Endothelial cell of umbilical vein (primary cell): ENCODE data around the gene MACROD2. TPM values are rescaled to one million over a fixed set of nuclear protein-coding genes. Genes with fewer than 3 reads are reported as not detected.

ENCODE experiments used
- BruUV-seq: library from RNA; stranded (reverse); fragments of 400-500 nt; replicated peaks from 2 replicates; lab custom pipeline; 2021; lab: Mats Ljungman, UMichigan
- CTCF ChIA-PET: fragments of 300-600, 350-600 bp; sonication (Branson Sonifier 250); formaldehyde crosslinking; loops from one replicate; lab custom pipeline; 2021; ENCODE audit warnings: antibody characterized with exemption, inconsistent platforms; lab: Charles Lee
- POLR2A ChIA-PET: fragments of 300-600, 350-600 bp; sonication (Branson Sonifier 250); formaldehyde crosslinking; loops from one replicate; lab custom pipeline; 2021; ENCODE audit warnings: antibody characterized with exemption, inconsistent platforms; lab: Charles Lee
- DNase-seq: peaks from one replicate; pipeline ENCODE4 v3.0.0-alpha.2; 2011; ENCODE audit warnings: low read depth, low spot score
- FAIRE-seq: peaks from 2 replicates; lab custom pipeline; 2011; peaks lifted over from hg19 to GRCh38; lab: Jason Lieb, UNC
- H2AFZ ChIP-seq: 2 replicates; pipeline ENCODE4 v1.6.0; 2012; ENCODE audit warnings: low read depth, low read length, control low read depth, inconsistent platforms
- H3K27ac ChIP-seq: 2 replicates; pipeline ENCODE4 v1.5.1; 2011; ENCODE audit warnings: low read depth, mild to moderate bottlenecking, control low read depth, low read length, moderate library complexity; ENCODE audit not compliant: insufficient read depth
- H3K27me3 ChIP-seq, 2 experiments: 2 replicates each; pipeline versions ENCODE4 v1.6.0 to v1.6.1; 2011; ENCODE audit warnings: low read length in 2 of 2, mixed read lengths in 1 of 2; ENCODE audit not compliant: control insufficient read depth in 2 of 2, insufficient read depth in 2 of 2
- H3K36me3 ChIP-seq, 2 experiments: 2 replicates in 1 of 2; 3 replicates in 1 of 2; pipeline ENCODE4 v1.5.1; 2011; ENCODE audit warnings: low read length in 2 of 2, mild to moderate bottlenecking in 1 of 2, moderate library complexity in 1 of 2; ENCODE audit not compliant: control insufficient read depth in 2 of 2, insufficient read depth in 2 of 2; ENCODE audit errors: extremely low read depth in 1 of 2
- H3K4me1 ChIP-seq: 3 replicates; pipeline ENCODE4 v1.5.1; 2011; ENCODE audit warnings: mild to moderate bottlenecking, low read length; ENCODE audit not compliant: control insufficient read depth, insufficient read depth; ENCODE audit errors: extremely low read depth
- H3K4me2 ChIP-seq: 2 replicates; pipeline ENCODE4 v1.6.1; 2011; ENCODE audit warnings: low read length, control low read depth, mixed read lengths; ENCODE audit not compliant: insufficient read depth
- H3K4me3 ChIP-seq, 3 experiments: fragments of 200-600 bp in 1 of 3; sonication (generic), shearing (Covaris generic) in 1 of 3; replicated peaks in 1 of 3; 2 replicates each; pipeline ENCODE4 v1.5.1; 2011 to 2016; ENCODE audit warnings: control low read depth in 3 of 3, low read length in 3 of 3, mild to moderate bottlenecking in 2 of 3, inconsistent platforms in 1 of 3, low read depth in 1 of 3, moderate library complexity in 1 of 3; ENCODE audit not compliant: insufficient read depth in 1 of 3
- H3K79me2 ChIP-seq: 2 replicates; pipeline ENCODE4 v1.6.0; 2012; ENCODE audit warnings: low read length, inconsistent platforms; ENCODE audit not compliant: control insufficient read depth, insufficient read depth
- H3K9ac ChIP-seq: replicated peaks from 2 replicates; pipeline ENCODE3; 2011; ENCODE audit warnings: low read length, control low read depth; ENCODE audit not compliant: insufficient read depth; ENCODE audit errors: extremely low read depth
- H3K9me1 ChIP-seq: replicated peaks from 3 replicates; pipeline ENCODE4 v1.6.0; 2011; ENCODE audit warnings: mild to moderate bottlenecking, low read length; ENCODE audit not compliant: control insufficient read depth, insufficient read depth; ENCODE audit errors: extremely low read depth
- H3K9me3 ChIP-seq: replicated peaks from 2 replicates; pipeline ENCODE4 v1.5.1; 2012; ENCODE audit warnings: low read length, inconsistent platforms; ENCODE audit not compliant: control insufficient read depth, insufficient read depth
- H4K20me1 ChIP-seq: replicated peaks from 2 replicates; pipeline ENCODE3; 2011; ENCODE audit warnings: mild to moderate bottlenecking, low read length; ENCODE audit not compliant: control insufficient read depth, insufficient read depth; ENCODE audit errors: extremely low read depth
- CTCF ChIP-seq, 2 donors: IDR thresholded peaks; 1 replicate in 1 of 2; 2 replicates in 1 of 2; pipeline ENCODE4 v1.5.1; 2011; ENCODE audit warnings: low read length in 2 of 2, mild to moderate bottlenecking in 2 of 2, moderate library complexity in 2 of 2, control low read depth in 1 of 2, inconsistent platforms in 1 of 2, low read depth in 1 of 2; ENCODE audit not compliant: insufficient read depth in 1 of 2; ENCODE audit errors: extremely low read depth in 1 of 2
- EZH2 ChIP-seq: IDR thresholded peaks from 2 replicates; pipeline ENCODE4 v1.6.1; 2012; ENCODE audit warnings: borderline replicate concordance, low read depth, mild to moderate bottlenecking, moderate library complexity, low read length, inconsistent platforms; ENCODE audit not compliant: severe bottlenecking
- FOS ChIP-seq: IDR thresholded peaks from 2 replicates; pipeline ENCODE4 v1.6.1; 2011; ENCODE audit warnings: mild to moderate bottlenecking, low read length, moderate library complexity, borderline replicate concordance; ENCODE audit not compliant: insufficient read depth
- GATA2 ChIP-seq: IDR thresholded peaks from 2 replicates; pipeline ENCODE4 v1.7.0; 2011; ENCODE audit warnings: low read depth, mild to moderate bottlenecking, moderate library complexity, mixed read lengths, low read length; ENCODE audit not compliant: insufficient read length, insufficient read depth
- JUN ChIP-seq: IDR thresholded peaks from 2 replicates; pipeline ENCODE4 v1.6.1; 2011; ENCODE audit warnings: borderline replicate concordance, low read depth; ENCODE audit not compliant: insufficient read length, insufficient read depth
- MAX ChIP-seq: IDR thresholded peaks from 2 replicates; pipeline ENCODE4 v1.6.1; 2011; ENCODE audit not compliant: insufficient read depth, insufficient read length
- MYC ChIP-seq: IDR thresholded peaks from one replicate; pipeline ENCODE4 v1.6.1; 2011; ENCODE audit warnings: mild to moderate bottlenecking, low read depth, low read length
- POLR2A ChIP-seq: IDR thresholded peaks from 2 replicates; pipeline ENCODE4 v1.6.1; 2012; ENCODE audit warnings: low read depth, mild to moderate bottlenecking, control low read depth, low read length
- POLR2AphosphoS5 ChIP-seq: IDR thresholded peaks from 2 replicates; pipeline ENCODE4 v1.6.1; 2012; ENCODE audit warnings: low read depth, mild to moderate bottlenecking, control low read depth, low read length, moderate library complexity; ENCODE audit not compliant: insufficient read depth
- dilution Hi-C: fragments of 300-500 bp; cut with MboI; formaldehyde crosslinking; loops from one replicate; pipeline ENCODE4 v1.15.0; 2019; ENCODE audit warnings: low sequenced_read_pairs; ENCODE audit not compliant: extremely low pct_ligation_motif_present
- intact Hi-C: fragments of 100-400 bp; cut with micrococcal nuclease; formaldehyde crosslinking; loops from one replicate; pipeline ENCODE4 v1.10.0; 2022
- polyA plus RNA-seq, 4 experiments: library from polyadenylated mRNA; depleted of rRNA in 3 of 4; stranded (reverse) in 3 of 4; unstranded in 1 of 4; fragments of >200 nt; gene quantifications; 2 replicates each; pipeline versions ENCODE4 v1.2.1 to v1.2.3, GENCODE V29; 2011 to 2012; ENCODE audit warnings: missing spikeins in 1 of 4
- total RNA-seq: library from RNA; stranded (reverse); gene quantifications from 2 replicates; pipeline ENCODE4 v1.2.3, GENCODE V29; 2021

Gene MACROD2
- total and polyA plus RNA-seq, 2 donors (not counting 3 experiments of a cell fraction or from before 2014, with no cell fraction given) = 0.11 to 0.73 TPM

GRCh38 chr20:14816471-14816870 is 821.2 kb downstream of the MACROD2 start:
- Histone ChIP-seq H3K27me3 (no peaks in the 10 kb centered on the region), H3K36me3 (no peaks in the 10 kb centered on the region), H4K20me1 (no peaks in the 10 kb centered on the region), H3K9ac (no peak overlapping the region), H3K4me1 (no peaks in the 10 kb centered on the region), H3K9me3 (no peaks in the 10 kb centered on the region), H3K79me2 (no peaks in the 10 kb centered on the region), H3K9me1 (no peaks in the 10 kb centered on the region), H2AFZ (no peak overlapping the region), H3K27ac (no peak overlapping the region), H3K4me2 (no peak overlapping the region), H3K4me3 (no peak overlapping the region)
- dilution Hi-C loops (no loop called here), intact Hi-C loops (no loop called here)
- FAIRE-seq = no peak
- CTCF ChIA-PET = interaction anchor here (1.4 kb wide), 1 partner anchor 9 kb away, joined by 3 read pairs; no protein-coding TSS in a partner anchor
- BruUV-seq = no TSS peak
- no peak for TF ChIP-seq POLR2A
- TF ChIP-seq FOS = no peak
- TF ChIP-seq POLR2AphosphoS5 = no peak
- no peak for TF ChIP-seq MAX
- no peak for TF ChIP-seq JUN
- no peak for TF ChIP-seq MYC
- TF ChIP-seq EZH2 = no peak
- TF ChIP-seq CTCF (IDR thresholded peaks at IDR 0.05; ENCODE audit: extremely low read depth in 1 of 2, insufficient read depth in 1 of 2, low read depth in 1 of 2, low read length in 2 of 2) = no peak
- no peak for TF ChIP-seq GATA2
- DNase-seq = no peak
- POLR2A ChIA-PET = no interaction called here
